ENCODE data around the gene CCNL1. TPM values are rescaled to one million over a fixed set of nuclear protein-coding genes. Genes with fewer than 3 reads are reported as not detected.
A peak's percentile ranks its signal among the peaks of the same experiment; 100 is the strongest.

CCNL1 gene
- total and polyA plus RNA-seq, 8 donors = 82.6 to 319 (median 205) TPM

- H3K36me3 ChIP-seq = peaks cover 7 to 67% of the 10 kb centered on the region in 2 donors
- no peaks in the 10 kb centered on the region for H3K9me3 ChIP-seq
- no peaks in the 10 kb centered on the region for H3K27me3 ChIP-seq
- intact Hi-C loops (cut with DNase I) = no loop called here
- H3K4me3 ChIP-seq = peak overlapping the region; percentile 7 to 78
- no peak overlapping the region for H3K27ac ChIP-seq
- ATAC-seq (no peak), DNase-seq (peak in 1 of 4 donors; percentile 22)
- peaks cover 36 to 84% of the 10 kb centered on the region in 2 donors for H3K4me1 ChIP-seq
- no peak for TF ChIP-seq CTCF (IDR thresholded peaks at IDR 0.05)
Measured at GRCh38 chr3:157156837-157157635, 2.9 kb downstream of the CCNL1 start.

GRCh38 chr3:157155591-157155990 is 4.4 kb downstream of the CCNL1 start:
- peak overlapping the region in 1 of 2 donors; percentile 78 for H3K4me3 ChIP-seq
- TF ChIP-seq CTCF (IDR thresholded peaks at IDR 0.05) = no peak
- ATAC-seq (no peak), DNase-seq (no peak)
- no peak overlapping the region for H3K27ac ChIP-seq
- H3K9me3 ChIP-seq = no peaks in the 10 kb centered on the region
- H3K4me1 ChIP-seq = peaks cover 36 to 81% of the 10 kb centered on the region in 2 donors
- peaks cover 7 to 82% of the 10 kb centered on the region in 2 donors for H3K36me3 ChIP-seq
- no peaks in the 10 kb centered on the region for H3K27me3 ChIP-seq
- intact Hi-C loops (cut with DNase I) = no loop called here

- Histone ChIP-seq H3K4me3 (peak overlapping the region in 1 of 2 donors; percentile 78), H3K27ac (no peak overlapping the region), H3K36me3 (peaks cover 7 to 90% of the 10 kb centered on the region in 2 donors), H3K27me3 (no peaks in the 10 kb centered on the region), H3K4me1 (peaks cover 36 to 81% of the 10 kb centered on the region in 2 donors), H3K9me3 (no peaks in the 10 kb centered on the region)
- intact Hi-C loops (cut with DNase I) = no loop called here
- DNase-seq = peak in 1 of 4 donors; percentile 37
- no peak for ATAC-seq
- TF ChIP-seq CTCF (IDR thresholded peaks at IDR 0.05) = no peak
Measured at GRCh38 chr3:157154563-157155330, 5.2 kb downstream of the CCNL1 start.

- intact Hi-C loops (cut with DNase I) = no loop called here
- no peak overlapping the region for H3K4me3 ChIP-seq
- H3K36me3 ChIP-seq = peaks cover 8 to 100% of the 10 kb centered on the region in 2 donors
- ATAC-seq = no peak
- no peaks in the 10 kb centered on the region for H3K27me3 ChIP-seq
- H3K27ac ChIP-seq = no peak overlapping the region
- H3K4me1 ChIP-seq = peaks cover 31 to 70% of the 10 kb centered on the region in 2 donors
- DNase-seq = no peak
- H3K9me3 ChIP-seq = no peaks in the 10 kb centered on the region
- TF ChIP-seq CTCF (IDR thresholded peaks at IDR 0.05) = no peak
Measured at GRCh38 chr3:157152930-157153329, 7.0 kb downstream of the CCNL1 start.

GRCh38 chr3:157152438-157152837 is 7.5 kb downstream of the CCNL1 start:
- no peak overlapping the region for H3K4me3 ChIP-seq
- intact Hi-C loops (cut with DNase I) = no loop called here
- H3K9me3 ChIP-seq = no peaks in the 10 kb centered on the region
- DNase-seq (no peak), ATAC-seq (no peak)
- peaks cover 26 to 65% of the 10 kb centered on the region in 2 donors for H3K4me1 ChIP-seq
- no peaks in the 10 kb centered on the region for H3K27me3 ChIP-seq
- peaks cover 5 to 100% of the 10 kb centered on the region in 2 donors for H3K36me3 ChIP-seq
- no peak overlapping the region for H3K27ac ChIP-seq
- no peak for TF ChIP-seq CTCF (IDR thresholded peaks at IDR 0.05)

All from left lung (tissue), 10 donors.